Measurements from ENCODE around the gene SLC2A6. TPM values are rescaled to one million over a fixed set of nuclear protein-coding genes. Genes with fewer than 3 reads are reported as not detected.

SLC2A6 gene
- total RNA-seq, 4 donors from 2014 or later = 0.41 to 2.4 (median 1.4) TPM

- Histone ChIP-seq H3K4me3 (no peak overlapping the region), H3K36me3 (no peaks in the 10 kb centered on the region), H3K27ac (no peak overlapping the region), H3K27me3 (no peaks in the 10 kb centered on the region), H3K4me1 (peaks cover 14 to 19% of the 10 kb centered on the region in 2 donors), H3K9me3 (no peaks in the 10 kb centered on the region)
- ATAC-seq (no peak), DNase-seq (no peak)
- TF ChIP-seq CTCF (IDR thresholded peaks at IDR 0.05 in 4 of 5, conservative IDR thresholded peaks at IDR 0.05 in 1 of 5) = no peak
- no peak for TF ChIP-seq POLR2A (IDR thresholded peaks at IDR 0.05)
- intact Hi-C loops (cut with DNase I; ENCODE audit: low total_unique reads) (loop anchor here (10.0 kb wide), 1 partner anchor 144 kb away; the partner anchor contains the start of genes MED22 and RPL7A), in situ Hi-C loops (cut with MboI; ENCODE audit: low sequenced_read_pairs in 4 of 4) (loop anchor here (5.0 to 25.0 kb wide), 5 partner anchors 74 to 314 kb away; partner anchors contain the start of gene REXO4 (in 2 of the 4))
Observed at GRCh38 chr9:133488686-133489252, 9.9 kb upstream of the SLC2A6 start.

- peaks cover 8 to 12% of the 10 kb centered on the region in 2 donors for H3K4me1 ChIP-seq
- no peaks in the 10 kb centered on the region for H3K27me3 ChIP-seq
- TF ChIP-seq POLR2A (IDR thresholded peaks at IDR 0.05) (no peak), CTCF (IDR thresholded peaks at IDR 0.05 in 4 of 5, conservative IDR thresholded peaks at IDR 0.05 in 1 of 5) (no peak)
- H3K36me3 ChIP-seq = no peaks in the 10 kb centered on the region
- DNase-seq (no peak), ATAC-seq (no peak)
- in situ Hi-C loops (cut with MboI; ENCODE audit: low sequenced_read_pairs in 4 of 4) = loop anchor here (5.0 to 25.0 kb wide), 5 partner anchors 73 to 313 kb away; partner anchors contain the start of gene REXO4 (in 2 of the 4)
- H3K4me3 ChIP-seq = no peak overlapping the region
- intact Hi-C loops (cut with DNase I; ENCODE audit: low total_unique reads) = loop anchor here (10.0 kb wide), 1 partner anchor 143 kb away; the partner anchor contains the start of genes MED22 and RPL7A
- no peak overlapping the region for H3K27ac ChIP-seq
- no peaks in the 10 kb centered on the region for H3K9me3 ChIP-seq
Observed at GRCh38 chr9:133487331-133487725, 8.4 kb upstream of the SLC2A6 start.

- Histone ChIP-seq H3K4me1 (no peaks in the 10 kb centered on the region), H3K27me3 (no peaks in the 10 kb centered on the region), H3K9me3 (no peaks in the 10 kb centered on the region), H3K4me3 (no peak overlapping the region), H3K36me3 (no peaks in the 10 kb centered on the region), H3K27ac (no peak overlapping the region)
- ATAC-seq (no peak), DNase-seq (no peak)
- intact Hi-C loops (cut with DNase I; ENCODE audit: low total_unique reads) (loop anchor here (1.0 to 10.0 kb wide), 3 partner anchors 79 to 299 kb away; partner anchors contain the start of genes MED22 and RPL7A), in situ Hi-C loops (cut with MboI; ENCODE audit: low sequenced_read_pairs in 4 of 4) (loop anchor here (5.0 to 25.0 kb wide), 5 partner anchors 71 to 311 kb away; partner anchors contain the start of gene REXO4 (in 2 of the 4))
- TF ChIP-seq CTCF (IDR thresholded peaks at IDR 0.05 in 4 of 5, conservative IDR thresholded peaks at IDR 0.05 in 1 of 5) = no peak
- TF ChIP-seq POLR2A (IDR thresholded peaks at IDR 0.05) = no peak
Observed at GRCh38 chr9:133485531-133486260, 6.8 kb upstream of the SLC2A6 start.

- in situ Hi-C loops (cut with MboI; ENCODE audit: low sequenced_read_pairs in 4 of 4) (loop anchor here (5.0 to 25.0 kb wide), 6 partner anchors 70 to 310 kb away; partner anchors contain the start of gene REXO4 (in 2 of the 4)), intact Hi-C loops (cut with DNase I; ENCODE audit: low total_unique reads) (loop anchor here (10.0 kb wide), 1 partner anchor 140 kb away; the partner anchor contains the start of genes MED22 and RPL7A)
- no peak overlapping the region for H3K4me3 ChIP-seq
- TF ChIP-seq POLR2A (IDR thresholded peaks at IDR 0.05) = no peak
- no peak for TF ChIP-seq CTCF (IDR thresholded peaks at IDR 0.05 in 4 of 5, conservative IDR thresholded peaks at IDR 0.05 in 1 of 5)
- no peaks in the 10 kb centered on the region for H3K4me1 ChIP-seq
- DNase-seq (no peak), ATAC-seq (no peak)
- H3K27me3 ChIP-seq = no peaks in the 10 kb centered on the region
- H3K9me3 ChIP-seq = no peaks in the 10 kb centered on the region
- H3K27ac ChIP-seq = no peak overlapping the region
- H3K36me3 ChIP-seq = no peaks in the 10 kb centered on the region
Observed at GRCh38 chr9:133484671-133485437, 6.0 kb upstream of the SLC2A6 start.
